Measurements from ENCODE around the gene CYP2D6.

GRCh38 chr22:42156121-42156520 is 25.5 kb upstream of the CYP2D6 start:
- TF ChIP-seq, protein P1, sequence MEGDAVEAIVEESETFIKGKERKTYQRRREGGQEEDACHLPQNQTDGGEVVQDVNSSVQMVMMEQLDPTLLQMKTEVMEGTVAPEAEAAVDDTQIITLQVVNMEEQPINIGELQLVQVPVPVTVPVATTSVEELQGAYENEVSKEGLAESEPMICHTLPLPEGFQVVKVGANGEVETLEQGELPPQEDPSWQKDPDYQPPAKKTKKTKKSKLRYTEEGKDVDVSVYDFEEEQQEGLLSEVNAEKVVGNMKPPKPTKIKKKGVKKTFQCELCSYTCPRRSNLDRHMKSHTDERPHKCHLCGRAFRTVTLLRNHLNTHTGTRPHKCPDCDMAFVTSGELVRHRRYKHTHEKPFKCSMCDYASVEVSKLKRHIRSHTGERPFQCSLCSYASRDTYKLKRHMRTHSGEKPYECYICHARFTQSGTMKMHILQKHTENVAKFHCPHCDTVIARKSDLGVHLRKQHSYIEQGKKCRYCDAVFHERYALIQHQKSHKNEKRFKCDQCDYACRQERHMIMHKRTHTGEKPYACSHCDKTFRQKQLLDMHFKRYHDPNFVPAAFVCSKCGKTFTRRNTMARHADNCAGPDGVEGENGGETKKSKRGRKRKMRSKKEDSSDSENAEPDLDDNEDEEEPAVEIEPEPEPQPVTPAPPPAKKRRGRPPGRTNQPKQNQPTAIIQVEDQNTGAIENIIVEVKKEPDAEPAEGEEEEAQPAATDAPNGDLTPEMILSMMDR (IDR thresholded peaks at IDR 0.05), result no peak
- TF ChIP-seq ZFX (IDR thresholded peaks at IDR 0.05; ENCODE audit: borderline replicate concordance), result no peak

Data from 22Rv1 (cell line).